Glomerular visceral epithelial cell (primary cell): Measurements from ENCODE around the gene ZNF296.
A peak's percentile ranks its signal among the peaks of the same experiment; 100 is the strongest.

Experiments used
- DNase-seq: peaks from one replicate; pipeline ENCODE4 v3.0.0-alpha.2; 2016; ENCODE audit errors: extremely low spot score

ZNF296 gene

GRCh38 chr19:45103508-45104319, 27.4 kb upstream of the ZNF296 start:
- DNase-seq, result no peak

- DNase-seq, result no peak
Measured at GRCh38 chr19:45103156-45103507, 26.9 kb upstream of the ZNF296 start.

DNA sequence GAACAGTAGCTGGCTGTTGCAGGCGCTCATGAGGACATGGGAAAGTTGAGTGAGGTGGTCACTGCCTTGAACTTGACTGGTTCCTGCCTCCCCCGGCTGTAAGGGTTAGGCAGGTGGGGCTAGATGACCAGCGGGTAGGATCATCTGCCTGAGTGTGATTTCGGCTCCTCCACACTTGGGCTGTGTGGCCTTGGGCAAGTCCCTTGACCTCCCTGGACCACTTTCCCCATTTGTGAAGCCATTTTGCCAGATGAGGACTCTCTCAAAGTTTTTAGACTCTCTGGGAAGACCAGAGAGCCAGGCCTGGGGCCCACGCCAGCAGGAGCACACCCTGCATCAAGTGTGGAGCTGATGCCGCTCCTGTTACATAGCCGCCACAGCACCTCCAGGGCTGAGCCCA, 26.2 kb upstream of the ZNF296 start:
- DNase-seq, result no peak

DNA sequence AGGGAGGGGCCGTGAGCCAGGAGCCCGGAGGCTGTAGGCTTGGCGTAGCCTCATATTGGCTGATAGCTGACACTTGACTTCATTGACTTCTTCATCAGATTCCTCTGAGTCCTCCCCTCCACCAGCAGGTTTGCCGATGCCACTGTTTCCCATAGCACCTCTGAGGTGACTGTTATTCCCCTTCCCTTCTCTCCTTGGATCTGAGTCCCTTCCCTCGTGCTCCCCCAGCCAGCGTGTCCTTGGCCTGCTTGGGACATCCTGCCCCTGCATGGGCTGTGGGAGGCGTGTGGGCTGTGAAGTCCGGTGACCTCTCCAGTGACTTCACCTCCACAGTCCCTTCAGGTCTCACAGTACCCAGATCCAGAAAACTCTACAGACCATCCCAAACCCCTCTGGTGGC, 25.5 kb upstream of the ZNF296 start:
- no peak for DNase-seq

DNA sequence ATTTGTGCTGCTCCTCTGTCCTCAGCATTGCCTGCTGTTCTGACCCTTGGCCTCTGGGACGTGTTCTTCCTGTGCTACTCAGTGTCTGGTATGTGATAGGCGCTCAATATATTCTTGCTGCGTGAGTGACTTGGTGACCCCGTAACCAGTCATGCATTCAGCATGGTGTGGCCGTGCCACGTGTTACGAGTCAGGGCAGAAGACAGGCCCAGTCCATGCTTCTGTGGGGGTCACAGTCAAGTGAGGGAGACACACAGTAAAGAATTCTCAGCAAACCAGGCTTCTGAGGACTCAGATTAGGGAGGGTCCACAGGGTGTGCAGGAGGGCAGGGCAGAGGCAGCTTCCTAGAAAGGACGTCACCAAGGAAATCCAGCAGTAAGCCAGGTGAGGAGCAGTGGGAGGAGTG, 24.6 kb upstream of the ZNF296 start:
- DNase-seq, result peak; percentile 42

- DNase-seq, result no peak
Measured at GRCh38 chr19:45100201-45100600, 23.9 kb upstream of the ZNF296 start.

- DNase-seq, result peak; percentile 61
Measured at GRCh38 chr19:45099467-45100191, 23.4 kb upstream of the ZNF296 start.

DNA sequence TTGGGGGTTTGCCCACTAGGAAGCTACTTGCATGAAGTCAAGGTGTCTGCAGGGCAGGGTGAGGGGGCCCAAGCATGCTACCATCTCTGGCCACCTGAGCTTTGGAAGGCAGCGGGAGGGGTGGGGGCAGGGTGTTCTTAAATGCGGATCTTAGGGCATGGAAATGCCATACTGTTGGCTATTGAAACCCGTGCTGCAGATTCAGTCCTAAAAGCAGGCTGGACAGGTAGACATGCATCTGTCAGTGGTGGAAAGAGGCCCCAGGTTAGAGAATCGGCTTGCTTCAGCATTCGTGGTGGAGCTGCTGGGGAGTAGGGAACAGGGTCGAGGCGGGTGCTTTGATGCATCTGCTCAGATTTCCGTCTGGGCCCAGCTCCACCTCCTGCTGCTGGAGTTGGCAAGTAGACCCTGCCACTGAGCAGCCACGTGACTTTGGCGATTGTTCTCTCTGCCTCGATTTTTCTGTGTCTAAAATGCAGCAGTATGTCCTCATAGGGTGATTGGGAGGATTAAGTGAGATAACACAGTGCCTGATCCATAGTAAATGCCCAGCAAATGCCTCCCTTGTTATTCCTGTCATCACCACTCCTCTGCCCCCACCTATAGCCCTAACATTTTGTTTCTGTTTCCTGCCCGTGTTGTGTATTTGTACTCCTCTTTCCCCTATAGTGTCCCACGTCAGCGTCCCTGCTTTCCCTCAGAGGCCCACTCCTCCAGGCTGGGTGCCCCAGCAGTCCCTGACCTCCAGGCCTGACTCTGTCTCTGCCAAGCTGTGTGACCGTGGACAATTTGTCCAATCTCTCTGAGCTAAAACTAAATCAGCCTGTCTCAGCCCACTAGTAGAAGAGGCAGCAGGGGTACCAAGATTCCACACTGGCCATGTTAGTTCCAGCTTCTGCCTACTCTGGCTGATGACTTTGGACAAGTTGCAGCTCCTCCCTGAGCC, 22.5 kb upstream of the ZNF296 start:
- DNase-seq, result no peak

DNA sequence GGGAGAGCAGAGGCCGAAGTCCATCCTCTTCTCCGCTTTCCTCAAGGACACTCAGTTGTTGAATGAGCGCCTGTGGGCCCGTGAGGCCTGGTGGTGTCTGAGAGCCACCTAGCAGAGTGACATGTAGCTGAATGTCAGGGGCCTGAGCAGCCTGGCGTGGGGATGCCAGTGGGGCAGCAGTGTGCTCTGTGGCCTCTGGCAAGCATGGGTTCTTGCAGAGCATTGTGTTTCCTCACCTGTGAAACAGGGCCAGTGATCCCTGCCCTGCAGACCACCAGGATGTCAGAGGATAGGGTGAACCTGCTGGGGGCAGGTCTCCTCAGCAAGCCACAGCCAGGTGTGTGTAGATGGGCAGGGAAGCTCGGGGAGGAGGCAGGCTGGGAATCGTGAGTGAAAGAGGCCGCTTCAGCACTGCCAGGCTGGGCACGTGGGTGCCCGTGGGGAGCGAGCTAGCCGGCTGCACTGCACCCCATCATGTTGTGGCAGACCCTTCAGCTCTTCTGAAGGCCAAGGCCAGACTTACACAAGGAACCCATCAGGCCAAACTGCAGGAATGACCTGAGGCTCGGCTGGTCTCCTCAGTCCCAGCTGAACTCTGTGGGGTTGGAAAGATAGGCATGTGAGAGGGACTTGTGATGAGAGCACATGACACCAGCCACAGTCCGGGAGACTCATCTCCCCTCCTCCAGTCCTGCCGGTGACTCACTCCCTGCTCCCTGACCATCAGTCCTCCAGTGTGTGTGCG, 21.7 kb upstream of the ZNF296 start:
- peak; percentile 93 for DNase-seq

DNA sequence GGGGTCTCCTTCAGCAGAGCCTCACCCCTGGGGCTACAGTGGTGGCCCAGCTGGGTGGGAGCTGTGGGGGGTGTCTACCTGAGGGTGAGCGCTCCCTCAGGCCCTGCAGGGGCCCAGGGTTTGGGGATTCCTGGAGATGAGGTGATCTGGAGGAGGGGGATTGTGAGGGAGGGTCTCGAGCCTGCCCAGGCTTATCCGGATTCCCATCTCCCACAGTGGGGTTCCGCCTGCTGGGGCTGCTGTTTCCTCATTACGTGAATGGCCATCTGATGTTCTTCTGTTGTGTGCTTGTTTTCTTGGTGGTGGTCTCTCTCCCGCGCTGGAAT, 21.1 kb upstream of the ZNF296 start:
- no peak for DNase-seq

DNA sequence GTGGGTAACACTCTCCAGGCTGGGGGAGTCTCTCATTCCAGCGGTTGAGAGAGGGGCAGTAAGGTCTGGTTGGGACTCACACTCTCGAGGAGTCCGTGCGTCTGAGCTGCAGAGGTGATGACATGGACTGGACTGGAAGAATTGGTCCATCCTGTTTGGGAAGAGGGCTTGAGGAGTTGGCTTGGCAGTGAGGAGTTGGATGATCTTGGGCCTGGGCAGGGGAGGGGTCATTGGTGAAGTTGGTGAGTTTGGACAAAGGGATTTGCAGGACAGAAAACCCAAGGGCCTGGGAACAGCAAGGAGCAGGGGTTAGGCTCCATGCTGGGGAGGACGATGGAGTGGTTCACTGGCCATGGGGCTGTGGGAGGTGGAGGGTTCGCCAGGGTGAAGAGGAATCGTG, 20.4 kb upstream of the ZNF296 start:
- no peak for DNase-seq

GRCh38 chr19:45095496-45096413, 19.5 kb upstream of the ZNF296 start:
- DNase-seq, result no peak

GRCh38 chr19:45094707-45095106, 18.4 kb upstream of the ZNF296 start:
- no peak for DNase-seq

DNA sequence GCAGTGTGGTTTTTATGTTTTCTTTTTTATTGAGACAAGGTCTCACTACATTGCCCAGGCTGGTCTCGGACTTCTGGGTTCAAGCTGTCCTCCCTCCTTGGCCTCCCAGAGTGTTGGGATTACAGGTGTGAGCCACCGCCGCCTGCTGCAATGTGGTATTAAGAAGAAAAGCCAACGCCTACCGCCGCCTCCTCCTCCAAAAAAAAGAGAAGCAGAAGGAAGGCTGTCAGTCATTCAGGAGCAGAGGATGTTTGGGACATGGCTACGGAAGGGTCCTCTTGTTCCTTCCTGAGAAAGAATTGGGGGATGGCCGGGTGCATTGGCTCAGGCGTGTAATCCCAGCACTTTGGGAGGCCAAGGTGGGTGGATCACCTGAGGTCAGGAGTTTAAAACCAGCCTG, 17.9 kb upstream of the ZNF296 start:
- DNase-seq, result no peak

DNA sequence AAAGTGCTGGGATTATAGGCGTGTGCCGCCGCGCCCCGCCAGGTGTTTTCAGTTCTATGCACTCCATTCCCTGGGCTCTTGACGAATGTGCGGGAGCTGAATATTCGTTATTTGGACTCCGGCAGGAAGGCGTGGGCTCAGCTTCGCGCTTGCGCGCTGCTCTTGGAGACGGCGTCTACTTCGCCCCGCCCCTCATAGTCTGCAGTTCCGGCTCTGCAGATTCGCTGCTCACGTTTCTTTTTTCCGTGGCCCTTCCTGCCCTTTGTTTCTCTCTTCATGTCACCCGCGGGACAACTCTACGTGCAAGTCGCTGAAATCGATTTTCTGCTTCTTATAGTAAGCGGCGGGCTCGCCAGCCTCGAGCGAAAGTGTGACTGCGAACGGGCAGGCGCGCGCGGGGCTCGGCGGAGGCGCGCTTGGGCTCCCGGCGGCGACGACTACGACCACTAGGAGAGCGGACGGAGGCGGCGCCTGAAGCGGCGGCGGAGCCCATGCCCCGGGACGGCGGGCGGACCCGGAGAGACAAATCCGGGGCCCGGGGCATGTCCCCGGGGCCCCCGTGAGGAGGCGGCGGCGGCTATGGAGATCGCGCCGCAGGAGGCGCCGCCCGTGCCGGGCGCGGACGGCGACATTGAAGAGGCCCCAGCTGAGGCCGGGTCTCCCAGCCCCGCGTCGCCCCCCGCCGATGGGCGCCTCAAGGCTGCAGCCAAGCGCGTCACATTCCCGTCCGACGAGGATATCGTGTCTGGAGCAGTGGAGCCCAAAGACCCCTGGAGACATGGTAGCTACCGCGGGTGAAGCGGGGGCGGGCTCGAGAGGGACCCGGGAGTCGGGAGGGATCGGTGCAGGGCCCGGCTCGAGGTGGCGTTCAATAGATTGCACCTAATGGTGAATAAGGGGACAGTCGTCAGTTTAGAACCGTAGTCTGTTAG, 16.7 kb upstream of the ZNF296 start, which contains the start of gene PPP1R37:
PPP1R37 (plus strand) TSS at position 433 of the 932 bp plus-strand sequence; CDS start at position 580, 147 bp downstream.
- peak; percentile 97 for DNase-seq

DNA sequence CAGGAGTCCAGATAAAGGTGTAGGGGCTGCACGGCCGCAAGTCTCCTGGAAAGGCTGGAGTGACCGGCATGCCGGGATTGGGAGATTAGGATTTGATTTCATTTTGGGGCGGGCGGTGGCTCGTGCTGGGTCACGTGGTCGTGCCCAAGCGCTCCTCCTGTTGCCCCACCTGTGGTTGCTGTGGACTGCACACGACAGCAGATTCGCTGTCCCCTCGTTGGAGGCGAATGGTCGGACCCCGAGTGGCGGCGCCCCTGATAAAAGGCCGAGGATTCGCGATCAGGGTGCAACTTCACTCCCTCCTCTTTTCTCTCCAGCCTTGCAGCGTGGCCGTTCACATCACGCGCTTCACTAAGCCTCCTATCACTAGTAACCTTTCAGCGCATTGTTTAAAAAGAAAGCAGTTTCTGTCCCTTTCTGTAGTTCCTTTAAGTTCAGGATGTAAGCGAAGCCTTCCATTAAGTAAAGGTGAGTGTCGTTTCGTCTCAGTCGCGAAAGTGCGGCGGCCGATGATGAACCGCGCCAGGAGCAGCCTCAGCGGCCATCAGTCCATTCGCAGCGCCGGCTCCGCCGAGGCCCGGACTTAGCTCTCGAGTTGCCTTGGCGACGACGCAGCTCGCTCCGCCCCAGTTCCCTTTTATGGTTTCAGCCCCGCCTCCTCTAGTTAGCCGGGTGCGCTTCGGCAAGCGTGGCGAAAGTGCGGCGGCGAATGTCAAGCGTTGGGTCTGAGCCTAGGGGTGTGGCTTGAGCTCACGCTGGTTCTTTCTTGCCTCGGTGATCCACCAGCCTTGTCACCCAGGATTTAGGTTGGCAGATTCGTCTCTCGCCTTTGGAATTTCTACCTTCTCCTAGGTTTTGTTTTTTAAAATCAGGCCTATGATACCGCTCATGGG, 15.0 kb upstream of the ZNF296 start:
- peak; percentile 99 for DNase-seq

DNA sequence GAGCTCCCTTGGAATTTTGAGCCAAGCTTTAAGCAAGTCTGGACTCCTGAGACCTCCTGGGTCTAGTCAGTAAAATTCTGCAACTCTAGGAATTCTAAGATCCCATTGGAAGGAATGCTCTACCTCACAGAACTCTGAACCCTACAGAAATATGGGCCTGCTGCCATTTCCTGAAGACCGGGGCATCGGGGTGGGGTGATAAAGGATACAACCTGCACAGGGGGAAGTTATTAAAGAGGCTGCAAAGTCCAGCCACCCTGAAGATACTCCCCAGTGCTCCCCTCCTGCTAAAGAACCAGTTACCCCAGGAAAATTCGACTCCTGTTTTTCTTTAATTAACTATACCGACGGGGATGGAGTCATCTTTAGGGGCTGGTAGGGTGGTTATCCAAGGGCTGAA, 14.3 kb upstream of the ZNF296 start:
- DNase-seq, result no peak

- DNase-seq, result no peak
Measured at GRCh38 chr19:45090034-45090433, 13.8 kb upstream of the ZNF296 start.
